Measurements from ENCODE around the gene TMCC2. TPM values are rescaled to one million over a fixed set of nuclear protein-coding genes. Genes with fewer than 3 reads are reported as not detected.

Gene TMCC2
- total and polyA plus RNA-seq, 2 of the 8 experiments (the other 6 are each of a cell fraction or from before 2014, with no cell fraction given), result 6.7 to 6.8 TPM

GRCh38 chr1:205248793-205249601, 21.3 kb downstream of the TMCC2 start:
- Histone ChIP-seq H3K18ac (ENCODE audit: extremely low read depth, low read length) (no peak overlapping the region), H3K56ac (replicated peaks; ENCODE audit: insufficient read length, low read depth, low read length) (no peak overlapping the region), H3K14ac (ENCODE audit: insufficient read length) (no peak overlapping the region), H2BK20ac (ENCODE audit: low read length) (no peak overlapping the region), H3K27me3 (replicated peaks in 1 of 4; ENCODE audit: control insufficient read depth in 3 of 4, extremely low read depth in 1 of 4, insufficient read depth in 3 of 4, low read length in 3 of 4) (no peaks in the 10 kb centered on the region), H3K79me1 (ENCODE audit: low read depth, low read length) (no peaks in the 10 kb centered on the region), H2AFZ (ENCODE audit: low read length) (no peak overlapping the region), H3K4ac (replicated peaks; ENCODE audit: insufficient read length, low read depth, low read length) (no peak overlapping the region), H3K9ac (replicated peaks in 1 of 4; ENCODE audit: extremely low read depth in 1 of 4, low read depth in 3 of 4, low read length in 3 of 4) (no peak overlapping the region), H2BK12ac (ENCODE audit: low read depth, low read length) (no peak overlapping the region), H3K36me3 (ENCODE audit: control insufficient read depth in 2 of 4, insufficient read depth in 4 of 4, low read length in 3 of 4) (no peaks in the 10 kb centered on the region), H4K5ac (ENCODE audit: insufficient read length, low read depth, low read length) (no peak overlapping the region), H3K4me3 (ENCODE audit: extremely low read depth in 1 of 4, insufficient read depth in 2 of 4, low read depth in 3 of 4, low read length in 4 of 4) (no peak overlapping the region), H4K20me1 (replicated peaks in 1 of 2; ENCODE audit: control insufficient read depth in 1 of 2, insufficient read depth in 2 of 2, low read length in 2 of 2) (no peaks in the 10 kb centered on the region), H2BK5ac (ENCODE audit: low read depth, low read length) (no peak overlapping the region), H2AK5ac (ENCODE audit: low read depth, low read length) (no peak overlapping the region), H3K23me2 (ENCODE audit: low read depth, low read length) (no peaks in the 10 kb centered on the region), H3K4me1 (replicated peaks in 1 of 4; ENCODE audit: control insufficient read depth in 3 of 4, insufficient read depth in 4 of 4, low read length in 3 of 4) (peaks cover 0 to 6% (median 2%) of the 10 kb centered on the region in 4 experiments; a peak in 5 of 7 replicates), H2BK15ac (ENCODE audit: low read length) (no peak overlapping the region), H4K91ac (replicated peaks; ENCODE audit: insufficient read length, low read length) (no peak overlapping the region), H3K4me2 (ENCODE audit: insufficient read depth in 1 of 2, low read depth in 2 of 2, low read length in 2 of 2) (no peak overlapping the region), H3K79me2 (ENCODE audit: control insufficient read depth in 1 of 2, insufficient read depth in 2 of 2, low read length in 2 of 2) (no peaks in the 10 kb centered on the region), H4K8ac (ENCODE audit: extremely low read depth, insufficient read depth, low read length) (no peak overlapping the region), H3K9me3 (ENCODE audit: insufficient read depth in 2 of 2, low read depth in 1 of 2, low read length in 1 of 2) (no peaks in the 10 kb centered on the region), H3K23ac (ENCODE audit: insufficient read length) (no peak overlapping the region), H3K27ac (ENCODE audit: low read depth, low read length) (no peak overlapping the region), H2BK120ac (replicated peaks; ENCODE audit: low read depth, low read length) (no peak overlapping the region)
- ChIA-PET CTCF (ENCODE audit: partially characterized antibody) (interaction anchor here (0.6 to 42.6 kb wide), 4 partner anchors 5 to 226 kb away, joined by 3 to 2424 read pairs (median 1035); partner anchors contain the start of genes KLHDC8A, NUAK2 and TMCC2), POLR2A (ENCODE audit: partially characterized antibody) (interaction anchor here (1.7 kb wide), 1 partner anchor 10 kb away, joined by 4 read pairs; no protein-coding TSS in a partner anchor)
- 85% methylated on average over 11 of the region's 11 CpGs; no CpG with 5 or more reads in 1 of the 2 experiments for WGBS, 2 experiments (ENCODE audit: extremely low coverage in 1 of 2, insufficient coverage in 1 of 2, insufficient read length in 1 of 2, insufficient replicate concordance in 2 of 2, low coverage in 1 of 2, low lambda C conversion rate in 2 of 2, missing lambda C conversion rate in 1 of 2)
- DNase-seq (ENCODE audit: low read depth in 1 of 2, low spot score in 2 of 2) (no peak), FAIRE-seq (no peak)
- TF ChIP-seq SP4 (IDR thresholded peaks at IDR 0.05; ENCODE audit: low read length), result no peak
- no peak for TF ChIP-seq JUN (IDR thresholded peaks at IDR 0.05; ENCODE audit: low read depth, low read length)
- no peak for TF ChIP-seq CHD1 (IDR thresholded peaks at IDR 0.05; ENCODE audit: low read depth, low read length)
- TF ChIP-seq TAF1 (IDR thresholded peaks at IDR 0.05; ENCODE audit: low read depth, low read length), result no peak
- TF ChIP-seq ATF2 (IDR thresholded peaks at IDR 0.05; ENCODE audit: low read length), result no peak
- TF ChIP-seq NRF1 (IDR thresholded peaks at IDR 0.05; ENCODE audit: low read depth, low read length), result no peak
- no peak for TF ChIP-seq SP1 (IDR thresholded peaks at IDR 0.05; ENCODE audit: low read depth, low read length)
- TF ChIP-seq BCL11A (IDR thresholded peaks at IDR 0.05; ENCODE audit: low read depth in 2 of 2, low read length in 2 of 2), result no peak
- no peak for TF ChIP-seq MAX (IDR thresholded peaks at IDR 0.05)
- no peak for TF ChIP-seq EZH2 (IDR thresholded peaks at IDR 0.05; ENCODE audit: low read depth, low read length, severe bottlenecking)

All from H1 (cell line).